Upper lobe of left lung (tissue), 4 donors: ENCODE data around the gene KHDC4.

Source experiments
- CTCF ChIP-seq, 6 experiments: fragments of 450-650 bp in 4 of 6; fragments of 200-600 bp in 2 of 6; sonication (generic) in 2 of 6; IDR thresholded peaks; one replicate each; pipeline ENCODE4 v1.5.1; 2016 to 2019; ENCODE audit warnings: antibody characterized with exemption in 6 of 6
- POLR2AphosphoS5 ChIP-seq, 2 donors: sonication (generic); formaldehyde crosslinking; IDR thresholded peaks; one replicate each; pipeline ENCODE4 v1.5.1; 2017; ENCODE audit warnings: antibody characterized with exemption in 2 of 2

DNA sequence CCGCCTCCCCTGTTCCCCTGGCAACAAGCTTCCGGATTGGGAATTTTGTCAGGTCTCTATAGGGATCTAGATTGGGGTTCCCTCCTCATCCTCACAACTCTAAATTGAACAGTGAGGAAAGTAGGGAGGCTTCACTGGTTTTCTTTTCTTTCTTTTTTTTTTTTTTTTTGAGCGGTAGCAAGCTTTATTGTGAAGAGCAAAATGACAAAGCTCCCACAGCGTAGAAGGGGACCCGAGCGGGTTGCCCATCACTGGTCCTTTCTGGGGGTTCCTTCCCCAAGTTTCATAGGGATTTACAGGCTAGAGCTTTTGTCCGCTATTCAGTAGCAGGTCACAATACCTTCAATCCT lies 33.8 kb upstream of the KHDC4 start:
- TF ChIP-seq CTCF (IDR thresholded peaks at IDR 0.05) (no peak), POLR2AphosphoS5 (IDR thresholded peaks at IDR 0.05) (no peak)
